GM18858 (cell line): ENCODE data around the gene NAV2.
A peak's percentile ranks its signal among the peaks of the same experiment; 100 is the strongest.
"Not testable (repeated sequence)": the region's sequence is repeated elsewhere in the genome, so short reads cannot be mapped to it uniquely, and the experiment has no call there.

Experiments
- ATAC-seq: cut with Tn5 transposase; IDR thresholded peaks from one replicate; pipeline ENCODE4 v1.9.1; 2021; ENCODE audit not compliant: unreplicated experiment

Gene NAV2

GRCh38 chr11:19938866-19939265 lies 226.2 kb downstream of the NAV2 start:
- no peak for ATAC-seq

DNA sequence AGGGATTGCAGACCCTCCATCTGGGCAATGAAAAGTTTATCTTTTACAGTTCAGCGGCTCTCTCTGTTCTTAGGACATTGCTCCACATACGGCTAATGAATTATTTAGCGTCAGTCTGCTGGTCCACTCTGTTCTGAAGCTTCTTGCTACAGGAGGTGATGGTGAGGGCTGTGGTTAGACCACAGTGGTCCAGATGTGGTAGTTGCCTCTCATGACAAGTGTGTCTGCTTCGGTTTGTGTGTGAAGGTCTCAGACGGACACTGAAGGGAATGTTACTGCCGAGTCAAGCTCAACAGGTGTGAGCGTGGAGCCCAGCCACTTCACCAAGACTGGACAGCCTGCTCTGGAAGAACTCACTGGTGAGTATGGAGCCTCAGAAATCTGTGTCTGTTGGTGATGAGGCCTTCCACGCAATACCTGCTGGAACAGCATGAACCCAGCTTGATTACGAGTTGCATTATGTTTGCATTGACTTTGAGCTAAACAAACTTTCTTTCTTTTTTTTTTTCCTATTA lies 226.8 kb downstream of the NAV2 start:
- no peak for ATAC-seq

DNA sequence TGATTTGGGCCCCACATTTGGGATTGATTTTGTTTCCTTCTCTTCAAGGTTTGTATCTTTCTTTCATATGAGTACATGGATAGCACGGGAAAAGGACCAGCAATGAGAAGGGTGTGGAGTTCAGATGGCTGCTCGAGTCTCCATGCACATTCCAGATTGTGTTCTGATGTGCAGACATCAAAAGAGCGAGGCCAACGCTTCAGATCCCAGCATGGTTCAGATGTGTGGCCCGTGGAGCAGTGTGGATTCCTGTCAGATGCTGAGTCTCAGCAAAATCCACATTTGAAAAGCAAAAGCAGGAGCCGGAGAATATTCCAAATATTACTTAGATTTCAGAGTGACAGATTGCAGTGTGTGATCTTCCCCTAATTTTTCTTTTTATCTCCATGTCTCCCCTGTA lies 228.2 kb downstream of the NAV2 start:
- no peak for ATAC-seq

- no peak for ATAC-seq
These were observed 234.0 kb downstream of the NAV2 start for GRCh38 chr11:19946681-19947080.

- no peak for ATAC-seq
These were observed 235.0 kb downstream of the NAV2 start for GRCh38 chr11:19947537-19948114.

- ATAC-seq = no peak
These were observed 237.0 kb downstream of the NAV2 start for GRCh38 chr11:19949606-19950005.

DNA sequence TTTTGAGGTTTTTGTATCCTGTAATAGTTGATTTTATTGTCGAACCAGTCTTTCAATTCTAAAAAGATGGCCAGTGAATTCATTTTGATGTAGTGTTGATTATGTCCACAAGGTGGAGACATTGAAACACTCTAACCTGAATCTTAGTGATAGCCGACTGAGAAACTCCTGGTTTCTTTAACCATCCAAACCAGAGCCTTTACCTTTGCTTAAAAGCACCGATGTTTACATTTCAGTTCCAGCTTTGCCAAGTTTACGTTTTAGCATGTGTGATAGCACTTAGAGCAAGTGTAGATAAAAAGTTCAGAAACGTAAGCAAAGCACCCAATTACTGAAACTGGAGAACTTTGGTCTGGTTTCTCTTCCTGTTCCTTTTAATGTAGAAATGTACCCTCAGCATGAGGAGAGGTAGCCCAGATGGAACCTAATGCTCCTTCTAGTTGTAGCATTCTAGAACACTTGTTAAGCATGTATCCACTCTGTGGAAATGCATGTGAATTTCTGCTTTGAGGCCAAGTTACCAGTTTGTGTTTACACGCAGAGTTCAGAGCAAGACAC lies 239.0 kb downstream of the NAV2 start:
- peak; percentile 88 for ATAC-seq

GRCh38 chr11:19952116-19952605 lies 239.5 kb downstream of the NAV2 start:
- ATAC-seq = no peak

DNA sequence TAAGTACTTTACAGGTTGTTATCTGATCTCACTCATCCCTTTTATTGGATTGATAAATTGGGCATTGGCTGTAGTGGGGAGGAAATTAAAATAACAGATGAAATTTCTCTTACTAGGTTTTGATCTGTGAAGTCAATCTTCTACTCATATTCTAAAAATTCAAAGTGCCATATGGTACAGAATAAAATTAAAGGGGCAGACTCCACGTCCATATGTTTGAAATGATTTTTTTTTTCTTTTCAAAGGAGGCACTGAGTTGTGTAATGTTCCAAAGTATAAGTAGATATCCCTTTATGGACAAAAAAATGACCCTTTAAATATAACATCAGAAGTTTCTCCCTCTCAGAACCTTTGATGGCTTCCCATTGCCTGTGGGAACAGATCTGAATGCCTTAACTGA lies 240.3 kb downstream of the NAV2 start:
- ATAC-seq = no peak

DNA sequence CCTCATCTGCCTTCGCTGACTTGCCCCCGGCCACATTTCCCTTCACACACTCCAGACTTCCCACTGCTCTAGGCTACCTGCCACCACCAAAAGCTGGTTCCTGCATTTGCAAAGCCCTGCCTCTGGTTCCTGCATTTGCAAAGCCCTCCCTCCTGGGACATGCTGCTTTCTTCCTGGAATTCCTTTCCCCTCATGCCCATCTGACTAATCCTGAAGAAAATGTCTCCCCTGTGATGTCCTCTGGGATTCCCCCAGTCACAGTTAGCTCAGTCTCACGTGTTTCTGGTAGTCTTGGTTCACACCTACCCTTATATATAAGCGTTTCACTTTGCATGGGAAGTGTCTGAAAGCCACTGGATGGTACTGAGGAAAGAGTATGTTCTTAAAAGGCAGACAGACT lies 240.7 kb downstream of the NAV2 start:
- ATAC-seq = no peak

GRCh38 chr11:19953909-19954308 lies 241.3 kb downstream of the NAV2 start:
- ATAC-seq = no peak

GRCh38 chr11:19954899-19955298 lies 242.3 kb downstream of the NAV2 start:
- no peak for ATAC-seq

- ATAC-seq = no peak
These were observed 243.0 kb downstream of the NAV2 start for GRCh38 chr11:19955660-19956059.

DNA sequence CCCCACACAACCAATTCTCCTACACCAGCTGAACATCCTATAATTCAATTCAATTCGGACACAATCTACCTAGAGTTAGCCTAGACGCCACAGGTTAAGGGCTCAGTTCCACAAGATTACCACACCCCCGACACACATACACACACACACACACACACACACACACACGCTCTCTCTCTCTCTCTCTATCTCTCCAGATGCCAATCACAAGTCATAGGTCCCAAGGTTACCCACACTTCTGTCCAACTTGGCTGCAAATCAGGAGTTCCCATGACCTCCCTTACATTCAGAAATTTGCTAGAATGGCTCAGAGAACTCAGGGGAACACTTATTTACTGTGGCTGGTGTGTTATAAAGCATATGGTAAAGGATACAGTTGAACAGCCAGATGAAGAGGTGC lies 243.6 kb downstream of the NAV2 start:
- no peak for ATAC-seq

DNA sequence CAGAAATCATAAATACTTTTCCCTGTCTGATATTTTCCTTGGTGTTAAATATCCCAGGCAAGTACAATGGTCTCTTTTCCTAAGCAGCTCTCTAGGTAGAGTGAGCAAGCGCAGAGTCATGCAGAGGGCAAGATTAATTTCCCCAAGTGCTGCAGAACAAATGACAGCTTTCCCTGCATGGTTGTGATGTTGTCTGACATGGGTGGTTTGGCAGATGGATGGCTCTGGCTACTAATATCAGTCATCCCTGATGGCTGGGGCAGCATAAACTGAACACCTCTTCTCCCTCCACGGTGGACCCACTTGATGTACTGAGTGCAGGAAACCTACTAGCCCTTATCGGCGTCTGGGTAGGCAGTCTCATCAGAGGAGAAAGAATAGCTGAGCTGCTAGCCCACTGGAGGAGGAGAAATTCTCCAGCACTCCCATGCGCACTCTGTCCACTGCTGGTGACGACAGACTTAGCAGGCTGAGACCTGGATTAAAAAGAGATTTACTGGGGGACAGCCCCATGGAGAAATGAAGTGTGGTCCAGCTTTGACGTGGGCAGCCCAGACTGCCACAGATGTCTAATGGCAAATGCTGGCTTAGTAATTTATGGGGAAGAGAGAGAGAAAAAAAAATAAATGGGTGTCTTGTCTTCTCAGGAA lies 244.8 kb downstream of the NAV2 start:
- no peak for ATAC-seq

GRCh38 chr11:19958204-19958603 lies 245.6 kb downstream of the NAV2 start:
- no peak for ATAC-seq

- no peak for ATAC-seq
These were observed 246.6 kb downstream of the NAV2 start for GRCh38 chr11:19959210-19959609.

DNA sequence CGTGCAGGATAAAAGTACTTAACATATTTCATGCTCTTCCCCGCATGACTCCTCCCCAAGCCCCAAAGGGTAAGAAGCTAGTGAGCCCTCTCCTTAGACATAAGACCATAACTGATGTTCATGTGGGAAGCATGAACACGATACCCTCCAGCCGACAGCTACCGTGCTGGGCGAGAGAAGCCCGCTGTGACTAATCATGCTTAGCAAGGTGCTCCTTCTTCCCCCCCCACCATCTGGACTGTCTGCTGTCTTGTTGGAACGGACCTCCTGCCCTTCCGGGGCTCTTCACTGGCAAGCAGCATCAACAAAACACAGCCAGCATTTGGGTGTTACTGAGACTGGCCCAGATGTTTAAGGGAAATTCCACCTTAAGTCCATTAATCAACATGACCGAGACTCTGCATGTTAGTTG lies 247.0 kb downstream of the NAV2 start:
- no peak for ATAC-seq

DNA sequence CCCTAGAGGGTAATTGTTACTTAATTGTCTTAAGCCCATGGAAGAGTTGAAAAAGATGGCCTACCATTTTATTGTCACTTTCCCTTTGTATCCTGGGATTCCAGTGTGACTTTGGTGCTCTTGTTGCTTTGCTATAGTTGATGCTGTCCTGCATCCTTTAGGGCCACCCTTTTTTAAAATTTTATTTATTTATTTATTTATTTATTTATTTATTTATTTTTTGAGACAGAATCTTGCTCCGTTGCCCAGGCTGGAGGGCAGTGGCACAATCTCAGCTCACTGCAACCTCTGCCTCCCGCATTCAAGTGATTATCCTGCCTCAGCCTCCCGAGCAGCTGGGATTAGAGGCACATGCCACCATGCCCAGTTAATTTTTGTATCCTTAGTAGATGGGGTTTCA lies 247.8 kb downstream of the NAV2 start:
- ATAC-seq = not testable (repeated sequence)

DNA sequence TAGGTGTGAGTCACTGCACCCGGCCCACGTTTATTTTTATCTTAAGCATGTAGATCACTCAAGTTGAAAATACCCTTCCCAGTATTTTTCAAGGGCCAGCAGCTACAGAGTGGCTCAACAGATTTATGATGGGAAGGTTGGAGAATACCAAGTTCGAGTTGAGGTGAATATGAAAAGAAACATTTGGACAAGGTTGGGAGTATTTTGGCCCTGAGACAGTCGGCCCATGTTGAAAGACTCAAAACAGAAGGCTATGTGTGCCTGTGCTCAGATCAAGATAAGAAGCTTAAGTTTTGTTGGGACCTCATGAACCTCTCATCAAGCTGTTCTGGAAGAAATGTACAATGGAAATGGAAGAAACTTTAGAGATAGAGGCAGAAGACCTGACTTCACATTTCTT lies 248.6 kb downstream of the NAV2 start:
- no peak for ATAC-seq

DNA sequence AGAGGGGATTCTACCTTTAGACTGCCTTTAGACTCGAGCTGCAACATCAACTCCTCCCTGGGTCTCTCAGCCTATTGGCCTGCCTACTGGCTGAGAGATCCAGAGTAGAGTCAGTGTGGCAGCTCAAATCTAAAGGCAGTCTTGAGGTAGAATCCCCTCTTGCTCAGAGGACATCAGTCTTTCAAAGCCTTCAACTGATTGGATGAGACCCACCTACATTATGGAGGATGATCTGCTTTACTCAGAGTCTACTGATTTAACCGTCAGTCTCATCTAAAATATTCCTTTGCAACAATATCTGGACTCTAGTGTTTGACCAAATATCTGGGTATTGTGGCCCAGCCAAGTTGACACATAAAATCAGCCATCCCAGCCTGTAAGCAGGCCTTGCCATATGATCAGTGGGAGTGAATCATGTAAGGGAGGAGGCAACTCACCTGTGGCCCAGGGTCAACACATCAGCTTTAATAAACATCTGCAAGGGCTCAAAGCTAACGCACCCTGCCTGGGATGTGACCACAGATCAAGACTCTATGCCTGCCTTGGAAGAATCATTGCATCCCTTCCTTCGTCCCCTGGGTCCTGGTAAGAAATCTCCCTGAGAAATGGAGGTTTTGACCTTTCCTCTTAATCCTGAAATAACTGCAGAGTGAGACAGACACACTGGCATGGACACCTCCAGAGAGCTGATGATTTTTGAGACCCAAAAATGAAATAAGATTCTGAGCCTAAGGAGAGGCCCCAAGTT lies 249.6 kb downstream of the NAV2 start:
- no peak for ATAC-seq

- ATAC-seq = no peak
These were observed 250.2 kb downstream of the NAV2 start for GRCh38 chr11:19962801-19963175.
